GM12891 (cell line): Measurements from ENCODE around the gene PPDPF.
A peak's percentile ranks its signal among the peaks of the same experiment; 100 is the strongest.

ENCODE experiments used
- DNase-seq: peaks from one replicate; pipeline ENCODE4 v3.0.0; 2011; ENCODE audit warnings: low spot score; ENCODE audit not compliant: insufficient read length
- FAIRE-seq: peaks from 2 replicates; lab custom pipeline; 2011; peaks lifted over from hg19 to GRCh38; lab: Jason Lieb, UNC
- PAX5 ChIP-seq: IDR thresholded peaks from 2 replicates; pipeline ENCODE4 v1.6.1; 2011; ENCODE audit warnings: low read length, moderate library complexity, mild to moderate bottlenecking; ENCODE audit not compliant: insufficient read depth, severe bottlenecking
- POLR2A ChIP-seq: IDR thresholded peaks from 2 replicates; pipeline ENCODE4 v1.6.1; 2011; ENCODE audit warnings: low read depth, low read length, control low read depth
- POLR2AphosphoS5 ChIP-seq: IDR thresholded peaks from 2 replicates; pipeline ENCODE4 v1.6.1; 2011; ENCODE audit warnings: low read depth, low read length, control low read depth
- POU2F2 ChIP-seq: IDR thresholded peaks from 2 replicates; pipeline ENCODE4 v1.6.1; 2011; ENCODE audit warnings: low read depth, mild to moderate bottlenecking, control low read depth, low read length, moderate library complexity
- SPI1 ChIP-seq: IDR thresholded peaks from 2 replicates; pipeline ENCODE4 v1.6.1; 2011; ENCODE audit warnings: low read depth, low read length, control low read depth
- TAF1 ChIP-seq: IDR thresholded peaks from 2 replicates; pipeline ENCODE4 v1.6.1; 2011; ENCODE audit warnings: low read depth, low read length, control low read depth

PPDPF gene

GRCh38 chr20:63536997-63537524 is 16.5 kb downstream of the PPDPF start, which contains the start of gene PTK6:
TSS of gene PTK6 (minus strand) at chr20:63537376. CDS start at chr20:63537314, 62 bp downstream.
- no peak for DNase-seq
- TF ChIP-seq SPI1, result peak; percentile 54
- TF ChIP-seq POLR2A, result no peak
- no peak for FAIRE-seq

- FAIRE-seq, result peak; percentile 99
- peak; percentile 29 for TF ChIP-seq PAX5
- 0 out of 2 replicates have a peak, but pooled peaks have one; percentile 30 for TF ChIP-seq POU2F2
- 0 out of 2 replicates have a peak, but pooled peaks have one; percentile 38 for TF ChIP-seq POLR2AphosphoS5
- 0 out of 2 replicates have a peak, but pooled peaks have one; percentile 2 for TF ChIP-seq SPI1
- TF ChIP-seq TAF1, result no peak
- TF ChIP-seq POLR2A, result 0 out of 2 replicates have a peak, but pooled peaks have one; percentile 26
- DNase-seq, result peak; percentile 100
Observed at GRCh38 chr20:63537525-63538203, 17.1 kb downstream of the PPDPF start.

GRCh38 chr20:63538204-63539091 is 17.9 kb downstream of the PPDPF start:
- TF ChIP-seq TAF1, result no peak
- no peak for TF ChIP-seq POLR2A
- no peak for TF ChIP-seq POLR2AphosphoS5
- TF ChIP-seq PAX5, result no peak
- TF ChIP-seq SPI1, result no peak
- no peak for TF ChIP-seq POU2F2
- no peak for FAIRE-seq
- no peak for DNase-seq

- FAIRE-seq (no peak), DNase-seq (no peak)
- TF ChIP-seq POU2F2, result no peak
- TF ChIP-seq POLR2AphosphoS5, result no peak
- TF ChIP-seq POLR2A, result no peak
- no peak for TF ChIP-seq SPI1
- no peak for TF ChIP-seq PAX5
- TF ChIP-seq TAF1, result no peak
Observed at GRCh38 chr20:63539092-63539430, 18.5 kb downstream of the PPDPF start.

GRCh38 chr20:63539441-63540370 is 19.1 kb downstream of the PPDPF start:
- FAIRE-seq, result no peak
- no peak for TF ChIP-seq POU2F2
- TF ChIP-seq POLR2A, result no peak
- no peak for TF ChIP-seq PAX5
- TF ChIP-seq TAF1, result no peak
- TF ChIP-seq POLR2AphosphoS5, result no peak
- TF ChIP-seq SPI1, result no peak
- no peak for DNase-seq

GRCh38 chr20:63540417-63541186 is 20.0 kb downstream of the PPDPF start:
- no peak for DNase-seq
- FAIRE-seq, result no peak
- TF ChIP-seq PAX5 (no peak), POLR2A (no peak), SPI1 (no peak), TAF1 (no peak), POU2F2 (no peak)

GRCh38 chr20:63541371-63541770 is 20.8 kb downstream of the PPDPF start:
- DNase-seq, result no peak
- FAIRE-seq, result no peak
- TF ChIP-seq POU2F2, result no peak
- no peak for TF ChIP-seq TAF1
- TF ChIP-seq POLR2AphosphoS5, result no peak
- TF ChIP-seq SPI1, result no peak
- no peak for TF ChIP-seq PAX5
- no peak for TF ChIP-seq POLR2A

GRCh38 chr20:63542031-63542559 is 21.5 kb downstream of the PPDPF start:
- DNase-seq (no peak), FAIRE-seq (peak; percentile 23)
- TF ChIP-seq POLR2A (no peak), TAF1 (no peak), POU2F2 (no peak), SPI1 (no peak), PAX5 (no peak), POLR2AphosphoS5 (no peak)
